MM.1S (cell line): Measurements from ENCODE around the gene MRPS7.
A peak's percentile ranks its signal among the peaks of the same experiment; 100 is the strongest.

Source experiments
- CTCF ChIP-seq: fragments of 300-600 bp; sonication (generic); IDR thresholded peaks from 2 replicates; pipeline ENCODE4 v1.5.1; 2016; ENCODE audit warnings: antibody characterized with exemption, low read length, mixed read lengths
- EZH2 ChIP-seq: fragments of 300-600 bp; sonication (generic); optimal IDR thresholded peaks from 2 replicates; pipeline ENCODE3; 2017; ENCODE audit warnings: low read depth, mild to moderate bottlenecking, antibody characterized with exemption, low read length, mixed read lengths
- EZH2phosphoT487 ChIP-seq: fragments of 300-600 bp; sonication (generic); IDR thresholded peaks from 2 replicates; pipeline ENCODE4 v1.6.1; 2018; ENCODE audit warnings: antibody characterized with exemption, low read length

GRCh38 chr17:75270218-75270965, 8.7 kb downstream of the MRPS7 start:
- TF ChIP-seq CTCF (peak; percentile 42), EZH2 (no peak), EZH2phosphoT487 (no peak)
